ENCODE results near the gene CISH.

- TF ChIP-seq POLR2AphosphoS5 (IDR thresholded peaks at IDR 0.05; ENCODE audit: borderline replicate concordance, low read depth, low read length) (no peak), EZH2 (IDR thresholded peaks at IDR 0.05) (no peak)
Observed at GRCh38 chr3:50594253-50594785, 17.3 kb downstream of the CISH start.

Measured in SK-N-MC (cell line).